GM21381 (cell line): Measurements from ENCODE around the gene OR4C46.
"Not testable (repeated sequence)": the region's sequence is repeated elsewhere in the genome, so short reads cannot be mapped to it uniquely, and the experiment has no call there.

ENCODE experiments used
- ATAC-seq: cut with Tn5 transposase; IDR thresholded peaks from one replicate; pipeline ENCODE4 v1.9.1; 2021; ENCODE audit warnings: mild to moderate bottlenecking, moderate library complexity; ENCODE audit not compliant: unreplicated experiment

OR4C46 gene

DNA sequence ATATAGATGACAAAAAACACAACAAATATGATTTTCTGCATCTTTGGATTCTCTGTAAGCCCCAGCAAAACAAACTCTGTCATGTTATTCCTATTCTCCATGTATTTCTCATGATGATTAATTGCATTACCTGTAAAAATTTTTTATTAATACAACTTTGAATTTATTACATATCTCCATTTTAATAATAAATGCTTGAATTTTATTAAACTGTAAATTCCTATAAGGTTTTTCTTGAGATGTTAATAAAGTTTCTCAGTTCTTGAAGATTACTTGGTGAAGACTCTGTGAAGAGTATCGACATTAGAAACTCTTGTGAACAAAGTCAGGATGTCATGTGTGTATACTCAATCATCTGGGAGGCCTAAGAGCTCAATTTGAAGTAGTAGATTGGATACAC, at the start of gene OR4C46:
Gene OR4C46, minus strand, starts transcription at position 101 of the 400 bp plus-strand sequence. Its CDS starts 0 bp downstream, at position 101.
- no peak for ATAC-seq

DNA sequence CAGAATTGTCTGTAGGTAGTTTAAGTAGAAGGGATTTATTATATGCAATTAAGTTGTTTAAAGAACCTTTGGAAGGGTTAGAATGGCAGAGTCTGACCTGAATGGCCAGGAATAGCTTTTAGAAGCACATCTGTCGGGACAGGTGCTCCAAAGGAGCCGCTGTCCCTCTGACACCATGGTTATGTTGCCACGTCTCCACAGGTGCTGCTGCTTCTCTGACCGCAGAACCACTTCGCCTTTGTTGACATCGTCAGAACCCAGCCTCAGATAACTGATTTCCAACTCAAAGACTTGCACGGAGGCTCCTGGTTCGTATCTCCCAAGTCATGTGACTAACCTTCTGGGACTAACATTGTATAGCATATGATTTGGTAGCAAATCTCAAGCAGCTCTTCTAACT, 41.8 kb upstream of the OR4C46 start:
- not testable (repeated sequence) for ATAC-seq

DNA sequence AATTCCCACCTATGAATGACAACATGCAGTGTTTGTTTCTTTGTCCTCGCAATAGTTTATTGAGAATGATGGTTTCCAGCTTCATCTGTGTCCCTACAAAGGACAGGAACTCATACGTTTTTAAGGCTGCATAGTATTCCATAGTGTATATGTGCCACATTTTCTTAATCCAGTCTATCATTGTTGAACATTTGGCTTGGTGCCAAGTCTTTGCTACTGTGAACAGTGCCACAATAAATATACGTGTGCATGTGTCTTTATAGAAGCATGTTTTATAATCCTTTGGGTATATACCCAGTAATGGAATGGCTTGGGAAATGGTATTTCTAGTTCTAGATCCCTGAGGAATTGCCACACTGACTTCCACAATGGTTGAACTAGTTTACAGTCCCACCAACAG, 42.4 kb downstream of the OR4C46 start:
- not testable (repeated sequence) for ATAC-seq

DNA sequence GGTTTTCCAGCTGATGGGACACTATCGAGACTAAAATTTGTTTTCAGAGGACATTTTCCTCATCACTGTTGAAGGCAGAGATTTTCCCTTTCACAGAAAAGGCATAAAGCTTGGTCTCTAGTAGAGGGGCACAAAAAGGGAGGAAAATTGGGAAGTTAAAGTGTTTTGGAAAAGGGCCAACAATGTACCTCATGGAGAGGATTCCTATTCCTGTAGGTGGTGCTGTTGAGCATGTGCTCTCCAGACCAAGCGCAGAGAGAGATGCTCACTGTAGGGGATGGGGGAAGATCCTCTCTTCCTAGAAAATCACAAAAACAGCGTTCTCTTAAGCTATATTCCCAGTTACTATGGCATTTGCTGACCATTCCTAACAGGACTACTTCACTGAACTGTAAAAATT, 44.9 kb downstream of the OR4C46 start:
- no peak for ATAC-seq

DNA sequence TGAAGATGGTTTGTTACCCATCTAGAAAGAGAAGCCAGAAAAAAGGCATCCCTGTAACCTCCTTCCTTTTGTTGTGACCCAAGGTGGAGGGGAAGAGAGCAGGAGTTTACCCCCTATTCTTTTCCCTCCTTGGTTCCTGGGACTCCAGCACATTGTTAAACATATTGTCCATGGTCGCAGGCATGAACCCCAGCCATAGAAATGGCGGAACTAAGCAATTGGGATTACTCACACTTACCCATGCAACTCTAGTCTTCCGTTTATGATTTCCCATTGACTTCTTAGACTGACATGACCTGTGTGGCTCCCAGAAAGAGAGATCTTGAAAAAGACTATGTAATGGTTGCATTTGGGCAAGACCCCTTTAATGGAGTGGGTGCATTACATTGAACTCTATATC, 45.4 kb downstream of the OR4C46 start:
- no peak for ATAC-seq
